HTERT RPE-1 (cell line): Measurements from ENCODE around the gene TGFBR3.

Experiments
- in situ Hi-C: fragments of 300-500 bp; cut with MboI; formaldehyde crosslinking; loops from 4 replicates; pipeline ENCODE4 v1.14.3; 2020; ENCODE audit warnings: low sequenced_read_pairs

The TGFBR3 gene

DNA sequence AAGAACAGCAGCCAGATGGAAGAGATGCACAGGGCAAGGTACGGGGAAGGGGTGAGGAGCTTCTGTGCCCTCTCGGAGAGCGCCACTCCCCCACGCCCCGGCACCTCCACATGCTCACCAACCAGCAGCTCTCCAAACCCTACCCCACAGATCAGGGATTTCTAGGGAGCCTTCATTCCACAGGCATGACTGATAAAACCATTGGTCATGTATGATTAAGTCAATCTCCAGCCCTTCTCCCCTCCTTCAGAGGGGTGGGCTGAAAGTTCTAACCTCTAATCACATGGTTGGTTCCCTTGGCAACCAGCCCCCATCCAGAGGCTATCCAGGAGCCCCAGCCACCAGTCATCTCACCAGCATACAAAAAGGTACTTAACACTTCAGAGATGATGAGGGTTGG is 144.7 kb downstream of the TGFBR3 start:
- in situ Hi-C loops = no loop called here

DNA sequence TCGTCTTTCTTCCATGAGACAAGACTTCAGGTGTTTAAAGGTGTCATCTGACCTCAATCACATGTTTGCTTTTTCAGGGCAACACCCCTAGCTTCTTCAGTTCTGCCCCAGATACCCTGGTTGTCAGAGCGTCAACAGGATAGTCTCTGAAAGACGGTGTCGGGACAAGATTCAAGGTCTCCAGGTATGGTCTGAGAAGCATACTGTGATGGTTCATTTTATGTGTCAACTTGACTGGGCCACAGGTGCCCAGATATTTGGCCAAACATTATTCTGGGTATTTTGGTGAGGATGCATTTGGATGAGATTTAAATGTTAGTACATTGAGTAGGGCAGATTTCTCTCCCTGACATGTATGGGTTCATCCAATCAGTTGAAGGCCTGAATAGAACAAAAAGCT is 148.3 kb downstream of the TGFBR3 start:
- in situ Hi-C loops = no loop called here

DNA sequence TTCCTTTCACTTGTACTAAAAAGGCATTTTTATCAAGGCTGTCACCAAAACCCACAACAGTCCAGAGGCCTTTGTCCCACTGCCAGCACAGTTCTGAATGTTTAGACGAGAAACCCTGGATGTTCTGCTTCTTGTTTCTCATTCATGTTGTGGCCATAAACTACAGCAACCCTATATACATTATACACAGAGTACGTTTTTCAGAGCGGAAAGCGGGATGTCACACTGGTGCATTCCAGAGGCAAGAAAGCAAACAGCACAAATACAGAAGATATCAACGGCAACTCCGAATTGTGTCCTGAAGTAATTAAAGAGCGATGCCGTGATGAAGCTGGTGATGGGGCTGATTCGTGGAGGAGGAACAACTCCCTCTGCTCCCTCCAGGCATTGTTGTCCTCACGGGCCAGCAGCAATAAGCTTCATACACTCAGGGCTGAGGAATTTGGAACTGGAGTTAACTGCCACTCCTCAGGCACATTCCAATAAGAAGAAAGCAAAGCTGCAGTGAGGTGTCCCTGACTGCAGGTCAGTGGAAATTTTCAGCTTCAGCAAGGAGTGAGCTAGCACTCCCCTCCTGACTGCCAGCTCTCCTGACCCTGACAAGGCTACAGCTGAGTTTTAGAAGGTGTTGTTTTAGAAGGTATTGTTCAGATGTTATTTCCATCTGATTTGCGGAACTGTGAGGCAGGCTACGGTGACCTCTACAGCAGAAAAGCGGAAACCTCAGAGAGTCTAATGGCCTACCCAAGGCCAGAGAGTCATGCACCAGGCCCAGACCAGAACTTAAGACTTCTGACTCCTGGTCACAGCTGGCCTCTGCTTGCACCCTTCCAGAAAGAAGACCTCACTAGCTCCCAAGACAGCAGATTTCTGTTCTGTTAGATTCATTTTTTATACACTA is 149.0 kb downstream of the TGFBR3 start:
- in situ Hi-C loops = no loop called here

DNA sequence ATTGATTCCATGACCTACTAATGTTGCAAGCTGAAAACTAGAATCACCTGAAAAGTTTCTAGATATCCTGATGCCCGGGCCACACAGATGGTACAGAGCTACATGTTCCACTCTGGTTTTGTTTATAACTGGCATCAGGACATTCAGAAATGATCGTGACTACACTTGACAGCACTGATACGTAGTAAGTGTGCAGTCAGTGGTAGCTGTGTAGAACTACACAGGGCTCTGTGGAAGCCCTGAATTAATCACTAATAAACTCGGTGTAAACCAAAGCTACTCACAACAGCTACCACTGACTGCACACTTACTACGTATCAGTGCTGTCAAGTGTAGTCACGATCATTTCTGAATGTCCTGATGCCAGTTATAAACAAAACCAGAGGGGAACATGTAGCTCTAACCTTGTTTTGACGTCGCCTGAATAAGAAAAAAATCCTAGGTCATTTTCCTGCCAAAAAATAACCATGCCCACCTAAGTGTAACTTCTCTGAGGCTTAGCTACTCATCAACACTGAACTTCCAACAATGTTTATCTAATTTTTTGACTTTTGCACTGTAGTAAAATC is 149.7 kb downstream of the TGFBR3 start:
- in situ Hi-C loops = no loop called here

DNA sequence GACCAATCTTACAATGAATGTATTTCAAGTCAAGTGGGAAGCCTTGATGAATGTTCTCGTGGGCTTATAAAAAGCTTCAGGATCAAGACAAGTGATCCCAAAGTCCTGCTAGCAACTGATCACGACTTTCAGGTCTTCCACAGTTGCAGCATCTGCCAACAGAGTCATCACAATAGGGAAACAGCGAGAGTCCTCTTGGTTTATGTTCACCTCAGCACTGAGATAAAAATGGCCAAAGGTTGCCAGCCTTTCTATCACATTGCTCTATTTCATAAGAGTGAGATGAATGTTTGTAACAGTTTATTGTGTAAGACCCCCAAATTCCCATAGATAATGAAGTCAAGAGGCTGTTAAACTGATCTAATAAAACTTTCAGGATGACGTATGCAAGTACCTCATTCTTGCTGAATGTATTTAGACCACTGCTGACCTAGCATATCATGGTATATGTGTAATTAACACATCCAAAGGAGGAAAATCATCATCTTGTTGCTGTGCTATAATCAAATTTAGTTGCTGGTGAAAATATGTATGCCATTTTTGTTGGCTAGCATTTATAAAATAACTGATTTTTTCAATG is 150.6 kb downstream of the TGFBR3 start:
- in situ Hi-C loops = no loop called here

DNA sequence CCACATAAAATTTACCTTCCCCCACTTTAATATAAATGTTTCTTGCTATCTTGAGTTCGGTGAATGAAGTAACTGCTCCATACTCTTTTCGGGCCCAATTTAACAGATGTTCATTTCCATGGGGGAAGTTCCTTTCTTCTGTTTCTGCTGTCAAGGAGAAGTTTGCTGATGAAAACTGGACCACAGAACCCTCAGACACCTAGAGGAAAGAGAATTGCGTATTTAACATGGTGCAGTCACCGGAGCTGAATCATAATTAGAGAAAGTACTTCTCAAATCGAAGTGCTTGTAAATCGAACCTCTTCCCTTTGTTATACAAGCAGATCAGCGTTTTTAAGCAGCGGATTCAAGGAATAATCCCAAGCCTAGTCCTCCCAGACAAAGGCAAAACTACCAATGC is 151.2 kb downstream of the TGFBR3 start:
- in situ Hi-C loops = no loop called here

DNA sequence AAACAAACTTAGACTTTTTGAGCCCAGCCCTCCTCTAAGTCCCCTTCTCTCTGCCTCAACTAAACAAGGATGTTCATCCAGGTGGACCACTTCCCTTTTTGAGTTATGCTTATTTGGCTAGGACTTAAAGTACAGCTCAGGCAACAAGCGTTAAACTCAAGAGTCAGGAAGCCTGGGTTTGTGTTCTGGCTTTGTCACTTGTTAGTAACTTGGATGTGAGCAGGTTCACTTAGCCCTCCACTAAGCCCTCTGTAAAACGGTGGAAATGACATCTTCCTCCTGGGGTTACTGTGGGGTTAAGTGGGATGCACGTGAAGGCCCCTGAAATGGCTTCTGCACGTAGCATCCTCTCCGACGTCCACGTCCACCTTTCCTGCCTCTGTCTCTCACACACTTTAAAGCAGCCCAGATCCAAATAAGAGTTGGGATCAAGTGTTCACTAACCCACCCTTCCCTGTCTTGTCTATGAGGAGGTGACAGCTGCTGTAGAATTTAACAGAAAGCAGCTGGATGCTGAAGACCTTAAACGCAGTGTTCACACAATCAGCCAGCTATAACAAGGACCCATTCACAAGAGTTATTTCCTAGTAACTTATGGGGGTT is 152.7 kb downstream of the TGFBR3 start:
- in situ Hi-C loops = no loop called here

DNA sequence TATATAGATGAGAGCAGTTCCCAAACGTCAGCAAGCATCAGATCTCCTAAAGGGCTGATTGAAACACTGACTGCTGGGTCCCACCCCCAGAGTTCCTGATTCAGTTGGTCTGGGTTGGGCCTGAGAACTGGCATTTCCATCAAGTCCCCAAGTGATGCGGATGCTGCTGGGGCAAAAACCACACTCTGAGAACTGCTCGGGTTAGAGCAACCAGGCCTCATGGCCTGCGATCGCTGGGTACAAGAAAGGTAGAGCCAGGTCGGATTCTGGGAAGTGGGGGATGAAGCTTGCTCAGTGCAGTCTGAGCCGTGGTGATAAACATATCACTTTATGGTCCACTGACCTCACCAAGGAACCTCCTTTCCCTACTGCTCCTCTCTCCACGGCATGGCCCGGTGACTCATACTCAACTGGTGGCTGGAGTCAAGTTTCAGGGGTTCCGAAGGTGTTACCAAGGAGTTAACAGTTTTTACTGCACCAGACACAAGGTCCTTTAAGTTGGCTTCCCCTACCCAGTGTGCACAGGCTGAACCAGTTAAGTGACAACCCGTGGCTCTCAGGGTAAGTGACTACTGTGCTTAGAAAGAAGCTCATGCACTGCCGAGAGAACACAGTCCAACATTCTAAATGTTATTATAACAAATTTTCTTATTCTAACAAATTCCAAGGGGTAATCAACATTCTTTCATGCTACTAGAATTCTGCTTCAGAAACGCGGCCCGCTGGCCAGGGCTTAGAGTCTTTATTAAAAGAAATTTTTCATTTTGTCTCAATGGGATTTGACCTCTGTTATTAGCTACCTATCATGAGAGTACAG is 153.5 kb downstream of the TGFBR3 start:
- in situ Hi-C loops = no loop called here

DNA sequence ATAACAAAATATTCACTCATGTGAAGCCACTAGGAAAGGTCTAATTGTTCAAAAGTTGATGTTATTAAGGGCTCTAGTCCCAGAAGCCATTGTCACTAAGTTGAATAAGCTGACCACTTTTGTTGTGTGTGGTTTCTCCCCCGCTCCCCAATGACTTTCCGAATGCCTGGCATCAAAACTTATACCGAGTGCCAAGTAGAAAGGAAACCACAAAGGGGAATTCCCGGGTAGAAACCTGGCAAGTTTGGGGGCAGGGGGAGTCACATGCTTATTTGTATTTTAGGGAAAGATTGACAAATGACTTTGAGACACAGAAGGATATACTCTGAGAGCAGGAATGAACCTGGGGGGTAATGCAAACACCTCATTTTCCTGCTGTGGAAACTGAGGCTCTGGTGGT is 154.1 kb downstream of the TGFBR3 start:
- in situ Hi-C loops = no loop called here

DNA sequence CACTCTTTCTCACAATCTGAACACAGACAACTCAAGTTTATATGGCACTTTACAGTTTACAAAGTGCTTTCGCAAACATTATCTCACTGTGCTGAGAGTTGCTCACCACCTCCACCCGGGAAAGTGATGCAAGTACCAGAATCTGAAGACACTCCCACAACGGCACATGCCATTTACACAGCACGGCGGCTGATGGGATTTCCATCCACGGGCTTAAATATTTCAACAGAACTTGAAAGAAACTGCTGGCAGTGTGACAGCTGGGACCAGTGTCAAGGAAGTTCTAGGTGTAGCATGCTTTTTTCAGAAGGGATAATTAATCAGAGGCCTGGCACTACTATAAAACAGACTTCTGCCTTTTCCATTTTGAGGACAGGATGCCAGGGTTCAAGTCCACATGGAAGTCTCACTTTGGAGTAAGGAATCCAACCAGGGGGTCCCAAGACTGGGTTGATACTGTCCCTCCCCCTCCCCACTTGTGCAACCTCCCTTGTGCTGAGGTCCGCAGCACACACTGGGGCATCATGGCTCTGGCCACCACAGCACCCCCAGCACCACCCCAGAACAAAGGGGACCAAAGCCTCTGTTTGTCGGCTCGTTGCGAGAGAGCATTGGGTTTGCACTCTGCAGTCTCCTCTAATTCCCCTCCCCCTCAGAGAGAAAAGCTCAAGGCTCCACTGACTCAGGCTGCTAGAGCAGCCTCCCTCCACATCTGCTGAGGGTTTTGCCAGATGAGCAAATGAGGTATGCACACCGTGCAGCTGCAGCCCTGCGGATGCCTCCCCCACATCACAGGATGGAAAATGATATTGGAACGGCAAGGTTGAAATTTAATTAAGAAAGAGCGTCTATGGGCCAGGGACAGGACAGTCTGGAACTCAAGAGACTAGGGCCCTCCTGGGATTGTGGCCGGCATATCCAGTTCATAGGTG is 154.9 kb downstream of the TGFBR3 start:
- in situ Hi-C loops = no loop called here

DNA sequence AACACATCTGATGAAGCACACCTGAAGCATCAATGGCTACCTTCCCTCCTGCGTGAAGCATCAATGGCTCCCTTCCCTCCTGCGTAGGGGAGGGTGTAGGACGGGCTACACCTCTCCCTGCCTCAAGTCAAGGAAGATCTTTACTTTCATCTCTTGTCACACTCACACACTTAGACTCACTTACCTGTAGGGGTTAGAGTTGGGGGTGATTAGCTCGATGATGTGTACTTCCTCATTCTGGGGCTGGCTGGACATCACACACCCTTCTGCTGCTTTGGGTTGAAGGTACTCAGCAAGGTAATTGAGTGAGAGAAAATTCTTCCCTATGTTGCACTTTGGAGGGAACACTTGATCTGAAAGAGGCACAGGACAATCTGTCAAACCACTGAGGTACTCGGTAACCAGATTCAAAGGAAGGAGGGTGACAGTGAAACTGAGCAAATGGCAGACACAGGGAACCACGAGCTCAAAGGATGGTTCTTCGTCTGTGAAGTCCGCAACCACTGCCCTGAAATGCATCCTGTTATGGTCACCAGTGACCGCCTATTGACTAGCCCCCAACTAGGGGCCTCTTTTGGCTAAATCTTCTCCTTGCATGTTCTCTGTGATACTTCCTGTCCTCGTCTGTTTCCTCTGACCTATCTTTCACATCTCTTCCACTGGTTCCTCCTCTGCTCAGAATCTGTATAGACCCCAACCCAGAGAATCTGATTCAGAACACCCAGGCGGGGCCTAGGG is 156.2 kb downstream of the TGFBR3 start:
- in situ Hi-C loops = no loop called here

DNA sequence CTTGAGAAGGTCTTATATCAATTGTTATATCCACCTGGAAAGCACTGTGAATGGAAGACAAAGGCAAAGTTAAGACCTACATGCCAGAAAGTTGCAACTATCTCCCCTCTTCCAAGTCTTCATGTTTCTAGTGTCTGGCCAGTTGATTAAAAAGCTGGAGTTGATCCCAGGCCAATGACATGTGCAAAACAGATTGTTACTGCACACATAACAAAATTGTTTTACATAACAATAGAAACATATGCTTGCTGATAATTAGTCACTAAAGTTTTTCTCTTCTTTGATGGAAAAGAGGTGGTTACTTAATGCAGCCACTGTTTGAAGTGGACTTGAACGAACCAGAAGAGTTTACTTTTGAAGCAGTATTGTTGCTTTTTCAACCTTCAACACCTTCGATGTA is 158.2 kb downstream of the TGFBR3 start:
- in situ Hi-C loops = no loop called here

DNA sequence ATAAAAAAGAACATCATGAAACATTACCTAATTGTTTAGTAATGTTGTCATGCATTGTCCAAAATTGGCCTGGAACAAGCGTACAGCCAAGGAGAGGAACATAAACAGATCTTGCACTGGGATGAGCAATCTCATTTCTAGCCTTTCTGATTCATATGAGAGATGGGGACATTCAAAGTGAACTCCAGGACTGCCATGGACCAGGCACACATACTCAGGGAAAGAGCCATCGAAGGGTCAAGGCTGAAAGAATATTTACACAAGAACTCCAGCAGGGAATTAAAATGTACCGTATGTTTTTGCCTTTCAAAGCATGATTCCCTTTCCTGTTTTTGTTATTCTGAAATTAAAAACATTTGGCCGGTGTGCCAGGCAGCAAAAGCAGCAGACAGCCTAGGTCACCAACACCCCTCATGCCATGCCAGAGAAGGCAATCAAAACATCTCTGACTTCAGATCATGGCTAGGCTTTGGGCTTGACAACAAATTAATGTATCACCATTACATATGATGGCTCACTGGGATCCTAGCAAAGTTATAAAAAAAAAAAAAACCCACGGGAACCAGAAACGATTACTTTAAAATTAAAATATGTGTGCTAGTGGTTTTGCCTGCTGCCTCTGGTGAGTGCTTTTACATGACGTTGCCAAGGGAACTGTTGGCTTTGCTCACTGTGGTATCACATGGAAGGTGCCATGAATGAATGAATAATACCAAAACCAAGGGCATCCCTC is 159.8 kb downstream of the TGFBR3 start:
- in situ Hi-C loops = no loop called here

DNA sequence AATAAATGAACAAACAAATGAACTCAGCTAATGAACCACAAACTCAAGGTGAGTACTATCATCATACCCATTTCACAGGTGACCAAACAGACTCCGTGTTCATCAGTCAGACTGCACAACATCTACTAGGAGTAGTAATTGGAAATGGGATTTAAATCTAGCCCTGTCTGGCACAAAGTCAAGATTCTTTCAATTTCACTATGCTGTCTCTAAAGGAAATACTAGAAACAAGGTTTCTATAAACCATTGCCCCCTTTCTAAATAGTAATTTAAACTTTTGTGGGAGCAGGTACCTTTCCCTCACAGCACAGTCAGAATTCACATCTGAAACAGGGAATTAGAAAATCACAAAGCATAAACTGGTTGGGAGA is 160.3 kb downstream of the TGFBR3 start:
- in situ Hi-C loops = no loop called here

DNA sequence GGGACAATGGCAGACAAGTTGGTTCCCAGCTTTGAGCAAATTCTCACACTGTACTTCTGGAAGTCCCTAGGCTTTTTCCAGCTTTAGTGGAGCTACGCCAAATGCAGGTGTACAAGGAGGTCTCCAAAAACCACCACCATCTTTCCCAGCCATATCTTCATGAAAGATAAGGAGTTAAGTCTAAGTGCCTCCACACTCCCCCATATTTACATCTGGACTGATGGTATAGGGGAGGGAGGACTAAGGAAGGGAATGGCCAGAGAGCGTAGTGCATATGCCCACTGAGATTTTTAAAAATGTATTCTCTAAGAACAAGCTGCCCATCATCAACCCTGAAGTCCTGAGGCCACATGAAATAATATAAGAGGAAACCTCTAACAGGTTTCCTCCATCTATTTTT is 161.3 kb downstream of the TGFBR3 start:
- in situ Hi-C loops = no loop called here

DNA sequence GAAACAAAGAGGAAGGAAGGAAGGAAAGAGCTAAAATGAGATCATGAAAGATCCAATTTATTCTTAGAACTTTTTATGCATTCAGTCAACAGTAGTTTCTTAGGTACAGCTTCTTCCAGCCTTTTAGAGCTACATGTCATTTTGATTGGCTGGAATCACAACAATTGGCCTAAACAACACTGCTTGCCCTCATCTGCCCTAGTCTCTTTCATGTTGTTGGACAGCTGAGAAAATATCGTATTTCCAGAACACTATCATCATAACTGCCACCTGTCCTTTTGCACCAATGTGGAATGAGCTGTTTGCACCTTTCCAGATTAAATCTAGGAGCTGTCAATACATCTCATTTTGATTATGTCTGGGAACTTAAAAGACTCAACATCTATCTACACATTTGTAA is 161.7 kb downstream of the TGFBR3 start:
- in situ Hi-C loops = no loop called here

DNA sequence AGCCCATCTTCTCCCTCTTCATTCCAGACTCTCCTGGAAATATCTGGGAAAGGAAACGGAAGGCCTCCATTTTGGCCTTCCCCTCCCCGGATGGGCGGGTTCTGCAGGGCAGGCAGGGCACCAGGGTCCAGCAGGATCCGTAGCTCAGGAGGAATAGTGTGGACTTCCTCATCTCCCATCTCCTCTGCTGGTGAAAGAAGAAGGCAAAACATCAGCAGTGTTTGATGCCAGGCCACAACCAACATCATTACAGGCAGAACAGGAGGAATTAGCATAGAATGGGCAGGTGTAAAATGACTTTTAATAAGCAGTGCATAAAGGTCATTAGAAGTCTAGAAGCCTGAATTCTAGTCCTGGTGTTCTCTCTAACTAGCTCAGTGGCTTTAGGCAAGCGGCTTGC is 165.9 kb downstream of the TGFBR3 start:
- in situ Hi-C loops = no loop called here

DNA sequence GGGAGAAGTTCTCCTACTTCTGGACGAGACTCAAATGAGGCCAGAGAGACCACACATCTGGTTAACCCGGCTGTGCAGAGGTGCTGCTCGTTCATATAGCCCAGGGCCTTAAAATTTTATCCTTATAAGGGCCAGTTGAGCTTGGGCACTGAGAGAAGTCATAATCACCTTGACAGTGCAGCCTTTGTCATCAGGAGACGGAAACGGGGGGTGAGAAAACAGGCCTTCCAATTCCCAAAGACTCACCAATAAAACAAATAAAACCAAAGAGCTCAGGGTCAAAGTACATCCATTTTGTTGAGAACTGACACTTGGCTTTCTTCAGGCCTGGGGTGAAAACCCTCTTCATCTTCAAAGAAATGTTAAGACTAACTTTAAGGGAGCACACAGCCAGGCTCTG is 167.1 kb downstream of the TGFBR3 start:
- in situ Hi-C loops = no loop called here

DNA sequence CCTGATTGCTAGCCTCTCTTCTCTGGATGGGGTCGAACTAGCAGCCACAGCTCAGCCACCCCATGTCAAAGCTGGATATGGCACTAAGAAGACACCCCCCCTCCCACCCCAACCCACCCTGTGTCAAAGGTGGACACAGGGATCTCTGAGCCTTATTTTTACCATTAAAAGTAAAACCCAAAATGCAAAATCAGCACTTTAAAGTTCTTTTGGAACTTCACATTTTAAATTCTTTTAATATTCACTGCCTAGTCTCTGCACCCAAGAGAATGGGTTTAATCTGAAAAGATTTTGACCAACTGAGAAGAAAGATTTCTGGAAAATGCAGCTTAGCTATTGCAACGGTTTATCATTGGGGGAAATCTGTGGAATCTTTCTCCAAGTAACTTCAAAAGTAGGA is 167.6 kb downstream of the TGFBR3 start:
- in situ Hi-C loops = no loop called here
